Gastroesophageal sphincter (tissue), 4 donors: ENCODE results near the gene KRTAP9-7. TPM values are rescaled to one million over a fixed set of nuclear protein-coding genes. Genes with fewer than 3 reads are reported as not detected.
"Not testable (repeated sequence)": the region's sequence is repeated elsewhere in the genome, so short reads cannot be mapped to it uniquely, and the experiment has no call there.

Experiments
- ATAC-seq: fragments of 150-250 bp; one replicate; pipeline ENCODE4 v1.9.1; 2016; ENCODE audit warnings: mild to moderate bottlenecking, moderate library complexity
- H3K27ac ChIP-seq, 4 donors: fragments of 200-600 bp; sonication (generic) in 3 of 4; 1 replicate in 3 of 4; 2 replicates in 1 of 4; pipeline ENCODE4 v1.5.1; 2016 to 2019
- H3K27me3 ChIP-seq: fragments of 200-600 bp; sonication (generic); one replicate; pipeline ENCODE4 v1.5.1; 2019
- H3K36me3 ChIP-seq, 2 donors: fragments of 200-600 bp; sonication (generic); one replicate each; pipeline ENCODE4 v1.5.1; 2019; ENCODE audit warnings: control low read depth in 1 of 2
- H3K4me1 ChIP-seq, 3 donors: fragments of 200-600 bp; sonication (generic); 1 replicate in 2 of 3; 2 replicates in 1 of 3; pipeline ENCODE4 v1.5.1; 2016 to 2019; ENCODE audit warnings: control low read depth in 2 of 3
- H3K4me3 ChIP-seq, 2 donors: fragments of 200-600 bp; sonication (generic); one replicate each; pipeline ENCODE4 v1.5.1; 2019; ENCODE audit warnings: mild to moderate bottlenecking in 1 of 2, moderate library complexity in 1 of 2
- H3K9me3 ChIP-seq, 3 donors: fragments of 200-600 bp; sonication (generic); one replicate each; pipeline ENCODE4 v1.5.1; 2017 to 2019; ENCODE audit warnings: control low read depth in 2 of 3
- CTCF ChIP-seq, 4 experiments: fragments of 200-600 bp in 2 of 4; fragments of 450-650 bp in 2 of 4; sonication (generic) in 1 of 4; IDR thresholded peaks; one replicate each; pipeline ENCODE4 v1.5.1; 2017 to 2019; ENCODE audit warnings: antibody characterized with exemption in 4 of 4, mild to moderate bottlenecking in 2 of 4, moderate library complexity in 2 of 4
- EP300 ChIP-seq: sonication (generic); formaldehyde crosslinking; IDR thresholded peaks from one replicate; pipeline ENCODE4 v1.6.1; 2017; ENCODE audit warnings: antibody characterized with exemption, mild to moderate bottlenecking
- POLR2A ChIP-seq, 2 donors: fragments of 450-650 bp; IDR thresholded peaks; one replicate each; pipeline ENCODE4 v1.6.1; 2017; ENCODE audit warnings: antibody characterized with exemption in 2 of 2, mild to moderate bottlenecking in 2 of 2, moderate library complexity in 1 of 2
- POLR2AphosphoS5 ChIP-seq: sonication (generic); formaldehyde crosslinking; IDR thresholded peaks from one replicate; pipeline ENCODE4 v1.6.1; 2017; ENCODE audit warnings: antibody characterized with exemption
- whole genome bisulfite sequencing, 2 donors: methylation state at CpG; one replicate each; pipeline ENCODE4 v1.1.5; 2018; ENCODE audit warnings: low coverage in 1 of 2; 5-methylcytosine and 5-hydroxymethylcytosine counted together
- total RNA-seq, 4 donors: library from RNA; depleted of rRNA; stranded (reverse); fragments of >200 nt; gene quantifications; one replicate each; pipeline ENCODE4 v1.1.0, GENCODE V29; 2016

The KRTAP9-7 gene
- total RNA-seq, 4 donors from 2014 or later = 0.66 TPM; not detected in 3

GRCh38 chr17:41246995-41247787 lies 28.3 kb upstream of the KRTAP9-7 start:
- ATAC-seq, H3K4me1 ChIP-seq, H3K9me3 ChIP-seq, H3K36me3 ChIP-seq, H3K4me3 ChIP-seq, H3K27ac ChIP-seq: not testable (repeated sequence)
- peaks cover 10% of the 10 kb centered on the region for H3K27me3 ChIP-seq
- whole genome bisulfite sequencing, 2 donors = 43 to 50% methylated on average over 1 to 2 of the region's 2 CpGs

GRCh38 chr17:41249637-41250240 lies 25.8 kb upstream of the KRTAP9-7 start, which contains the start of gene KRTAP9-4:
TSS of gene KRTAP9-4 (plus strand) at chr17:41249687. CDS start at chr17:41249721, 34 bp downstream.
- ATAC-seq, H3K4me1 ChIP-seq, H3K36me3 ChIP-seq, H3K27ac ChIP-seq, H3K4me3 ChIP-seq, H3K9me3 ChIP-seq: not testable (repeated sequence)
- WGBS, 2 donors = no CpG with 5 or more reads among the region's 2 CpGs
- peaks cover 20% of the 10 kb centered on the region for H3K27me3 ChIP-seq

GRCh38 chr17:41251261-41251660 lies 24.2 kb upstream of the KRTAP9-7 start:
- Histone ChIP-seq H3K36me3 (no peaks in the 10 kb centered on the region), H3K4me1 (no peaks in the 10 kb centered on the region), H3K4me3 (no peak overlapping the region), H3K27ac (no peak overlapping the region), H3K27me3 (peaks cover 27% of the 10 kb centered on the region), H3K9me3 (no peaks in the 10 kb centered on the region)
- no peak for ATAC-seq
- TF ChIP-seq CTCF (IDR thresholded peaks at IDR 0.05) (no peak), POLR2A (IDR thresholded peaks at IDR 0.05) (no peak)
- 100% methylated on average over 1 of the region's 1 CpG for WGBS, 2 donors

- no peaks in the 10 kb centered on the region for H3K36me3 ChIP-seq
- H3K9me3 ChIP-seq = no peaks in the 10 kb centered on the region
- no peak for ATAC-seq
- H3K27me3 ChIP-seq = peaks cover 41% of the 10 kb centered on the region
- no peak overlapping the region for H3K4me3 ChIP-seq
- TF ChIP-seq EP300 (no peak), CTCF (IDR thresholded peaks at IDR 0.05) (no peak), POLR2A (IDR thresholded peaks at IDR 0.05) (no peak)
- H3K27ac ChIP-seq = no peak overlapping the region
- WGBS, 2 donors = 0% methylated on average over 1 of the region's 1 CpG
- no peaks in the 10 kb centered on the region for H3K4me1 ChIP-seq
Observed at GRCh38 chr17:41254861-41255260, 20.6 kb upstream of the KRTAP9-7 start.

- H3K27me3 ChIP-seq = peaks cover 40% of the 10 kb centered on the region
- not testable (repeated sequence) for H3K27ac ChIP-seq, H3K36me3 ChIP-seq, H3K4me3 ChIP-seq, H3K9me3 ChIP-seq, ATAC-seq, H3K4me1 ChIP-seq
- 60% methylated on average over 1 of the region's 5 CpGs; no CpG with 5 or more reads in 1 of the 2 donors for WGBS, 2 donors
Observed at GRCh38 chr17:41255381-41256290, 19.9 kb upstream of the KRTAP9-7 start, which contains the start of gene KRTAP9-9. TSS of gene KRTAP9-9 (plus strand) at chr17:41255384.

- ATAC-seq = no peak
- 69 to 85% methylated on average over 1 of the region's 1 CpG for WGBS, 2 donors
- TF ChIP-seq POLR2AphosphoS5 = no peak
- no peak for TF ChIP-seq POLR2A (IDR thresholded peaks at IDR 0.05)
- no peak for TF ChIP-seq CTCF (IDR thresholded peaks at IDR 0.05)
- no peaks in the 10 kb centered on the region for H3K36me3 ChIP-seq
- no peaks in the 10 kb centered on the region for H3K4me1 ChIP-seq
- no peak overlapping the region for H3K4me3 ChIP-seq
- H3K9me3 ChIP-seq = no peaks in the 10 kb centered on the region
- H3K27me3 ChIP-seq = peaks cover 38% of the 10 kb centered on the region
- no peak overlapping the region for H3K27ac ChIP-seq
Observed at GRCh38 chr17:41256291-41256685, 19.2 kb upstream of the KRTAP9-7 start.
